K562 (cell line): ENCODE data around the gene SURF6. TPM values are rescaled to one million over a fixed set of nuclear protein-coding genes. Genes with fewer than 3 reads are reported as not detected.

Source experiments
- CEBPG ChIP-seq, 3 experiments: fragments of 200-800 bp in 1 of 3; sonication (Bioruptor generic) in 1 of 3; sonication (generic) in 1 of 3; formaldehyde crosslinking in 1 of 3; IDR thresholded peaks in 2 of 3; conservative IDR thresholded peaks in 1 of 3; 2 replicates each; pipeline versions ENCODE4 v1.6.1 to v1.8.0; 2016 to 2022; ENCODE audit warnings: missing compliant biosample characterization in 2 of 3, missing genetic modification characterization in 2 of 3, mild to moderate bottlenecking in 1 of 3, missing genetic modification reagents in 1 of 3
- ELF4 ChIP-seq: fragments of 450-650 bp; formaldehyde crosslinking; IDR thresholded peaks from 2 replicates; pipeline ENCODE4 v1.4.0; 2022; ENCODE audit warnings: missing genetic modification characterization
- ETS2 ChIP-seq: IDR thresholded peaks from 2 replicates; pipeline ENCODE4 v1.6.1; 2016; ENCODE audit warnings: borderline replicate concordance, missing genetic modification characterization, mild to moderate bottlenecking, moderate library complexity, missing compliant biosample characterization; ENCODE audit not compliant: poor library complexity, severe bottlenecking
- FOXA3 ChIP-seq, 2 experiments: fragments of 450-650 bp in 1 of 2; sonication (generic) in 1 of 2; formaldehyde crosslinking; IDR thresholded peaks in 1 of 2; conservative IDR thresholded peaks in 1 of 2; 2 replicates each; pipeline versions ENCODE4 v1.4.0 to v1.8.0; 2020 to 2022; ENCODE audit warnings: mild to moderate bottlenecking in 2 of 2, missing genetic modification reagents in 1 of 2
- FOXP1 ChIP-seq: sonication (generic); formaldehyde crosslinking; IDR thresholded peaks from 2 replicates; pipeline ENCODE4 v1.8.0; 2022; ENCODE audit warnings: mild to moderate bottlenecking, missing genetic modification reagents
- GABPA ChIP-seq: fragments of 200-800 bp; sonication (Bioruptor generic); conservative IDR thresholded peaks from 2 replicates; pipeline ENCODE4 v1.6.1; 2016; ENCODE audit warnings: low read depth, missing genetic modification characterization, missing compliant biosample characterization
- GABPB2 ChIP-seq: fragments of 250-450 bp; sonication (Bioruptor Pico); conservative IDR thresholded peaks from 2 replicates; pipeline ENCODE4 v1.5.1; 2021; ENCODE audit warnings: mild to moderate bottlenecking
- HDAC1 ChIP-seq, 2 experiments: fragments of 450-650 bp; IDR thresholded peaks; 2 replicates each; pipeline ENCODE4 v1.6.1; 2016 to 2017; ENCODE audit warnings: inconsistent platforms in 1 of 2, mild to moderate bottlenecking in 1 of 2, moderate library complexity in 1 of 2
- ILF3 ChIP-seq: fragments of 450-650 bp; IDR thresholded peaks from 2 replicates; pipeline ENCODE4 v1.6.1; 2018; ENCODE audit warnings: antibody characterized with exemption, mild to moderate bottlenecking, moderate library complexity, borderline replicate concordance
- MTA1 ChIP-seq: fragments of 450-650 bp; IDR thresholded peaks from 2 replicates; pipeline ENCODE4 v1.6.1; 2017; ENCODE audit warnings: borderline replicate concordance
- OTX1 ChIP-seq: fragments of 450-650 bp; formaldehyde crosslinking; IDR thresholded peaks from 2 replicates; pipeline ENCODE4 v1.4.0; 2022; ENCODE audit warnings: mild to moderate bottlenecking
- ZNF431 ChIP-seq: sonication (generic); formaldehyde crosslinking; IDR thresholded peaks from 2 replicates; pipeline ENCODE4 v1.8.0; 2022; ENCODE audit warnings: mild to moderate bottlenecking, missing genetic modification reagents
- polyA plus RNA-seq, 8 experiments: library from polyadenylated mRNA; depleted of rRNA in 4 of 8; stranded (reverse) in 5 of 8; unstranded in 3 of 8; fragments of >200 nt; fragmentation: Nextera tagmentation in 2 of 8; fragmentation: Illumina TruSeq in 1 of 8; extraction: Ambion mirVana in 2 of 8; extraction: Trizol in 1 of 8; gene quantifications; 2 replicates each; pipeline versions ENCODE4 v1.2.1 to v1.2.3, GENCODE V29; 2011 to 2014; ENCODE audit warnings: inconsistent platforms in 1 of 8, missing spikeins in 1 of 8
- total RNA-seq, 7 experiments: library from RNA; depleted of rRNA in 6 of 7; stranded (reverse); fragments of >200 nt in 6 of 7; fragmentation: Illumina TruSeq in 2 of 7; extraction: Trizol in 2 of 7; gene quantifications; 2 replicates each; pipeline versions ENCODE4 v1.2.1 to v1.2.3, GENCODE V29; 2011 to 2021; ENCODE audit warnings: low replicate concordance in 1 of 7
- TF ChIP-seq, protein P1 (sequence below): sonication (generic); formaldehyde crosslinking; IDR thresholded peaks from 2 replicates; pipeline ENCODE4 v1.8.1; 2023; ENCODE audit warnings: missing genetic modification reagents, mild to moderate bottlenecking, borderline replicate concordance
- TF ChIP-seq, protein P2 (sequence below): sonication (generic); formaldehyde crosslinking; IDR thresholded peaks from 2 replicates; pipeline ENCODE4 v1.8.0; 2022; ENCODE audit warnings: mild to moderate bottlenecking, missing genetic modification reagents
- TF ChIP-seq, protein P3 (sequence below): IDR thresholded peaks from 3 replicates; pipeline ENCODE4 v1.6.1; 2011; ENCODE audit warnings: borderline replicate concordance, mild to moderate bottlenecking, moderate library complexity; ENCODE audit not compliant: insufficient read length; ENCODE audit errors: extremely low read depth

Gene SURF6
- total and polyA plus RNA-seq, 9 of the 15 experiments (the other 6 are each of a cell fraction or from before 2014, with no cell fraction given), result 1.4 to 68.3 (median 14.7) TPM

DNA sequence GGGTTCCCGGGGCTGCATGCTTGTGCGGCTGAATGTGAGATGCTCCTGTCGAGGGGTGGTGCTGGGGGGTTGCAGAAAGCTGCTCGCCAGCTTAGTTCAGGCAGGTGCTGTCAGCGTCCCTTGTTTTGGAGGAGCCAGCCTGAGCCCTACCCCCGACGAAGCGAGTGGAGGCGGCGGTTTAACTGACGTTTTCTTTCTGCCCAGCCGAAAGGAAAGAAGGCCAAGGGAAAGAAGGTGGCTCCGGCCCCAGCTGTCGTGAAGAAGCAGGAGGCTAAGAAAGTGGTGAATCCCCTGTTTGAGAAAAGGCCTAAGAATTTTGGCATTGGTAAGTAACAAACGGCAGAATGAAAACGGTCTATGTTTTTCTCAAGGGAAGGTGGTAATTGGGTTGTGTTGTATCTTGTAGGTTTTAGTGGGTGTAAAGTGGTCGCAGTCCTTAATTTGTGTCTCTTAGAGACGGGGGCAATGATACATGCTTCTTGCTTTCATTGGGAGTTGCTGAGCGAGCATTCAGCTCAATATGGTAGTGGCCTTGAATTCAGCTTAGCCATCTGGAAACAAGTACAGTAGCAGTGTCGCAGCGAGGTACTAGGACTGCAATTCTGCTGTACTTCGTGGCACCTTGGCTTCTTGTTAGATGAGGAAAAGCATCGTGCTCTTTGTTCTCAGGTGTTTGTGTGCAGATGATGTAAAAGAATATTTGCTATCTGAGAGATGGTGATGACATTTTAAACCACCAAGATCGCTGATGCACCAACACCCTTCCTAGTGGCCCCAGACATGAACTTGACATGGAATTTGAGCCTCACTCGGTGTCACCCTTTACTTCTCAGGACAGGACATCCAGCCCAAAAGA lies 13.0 kb upstream of the SURF6 start (continued):
- TF ChIP-seq, protein P1, sequence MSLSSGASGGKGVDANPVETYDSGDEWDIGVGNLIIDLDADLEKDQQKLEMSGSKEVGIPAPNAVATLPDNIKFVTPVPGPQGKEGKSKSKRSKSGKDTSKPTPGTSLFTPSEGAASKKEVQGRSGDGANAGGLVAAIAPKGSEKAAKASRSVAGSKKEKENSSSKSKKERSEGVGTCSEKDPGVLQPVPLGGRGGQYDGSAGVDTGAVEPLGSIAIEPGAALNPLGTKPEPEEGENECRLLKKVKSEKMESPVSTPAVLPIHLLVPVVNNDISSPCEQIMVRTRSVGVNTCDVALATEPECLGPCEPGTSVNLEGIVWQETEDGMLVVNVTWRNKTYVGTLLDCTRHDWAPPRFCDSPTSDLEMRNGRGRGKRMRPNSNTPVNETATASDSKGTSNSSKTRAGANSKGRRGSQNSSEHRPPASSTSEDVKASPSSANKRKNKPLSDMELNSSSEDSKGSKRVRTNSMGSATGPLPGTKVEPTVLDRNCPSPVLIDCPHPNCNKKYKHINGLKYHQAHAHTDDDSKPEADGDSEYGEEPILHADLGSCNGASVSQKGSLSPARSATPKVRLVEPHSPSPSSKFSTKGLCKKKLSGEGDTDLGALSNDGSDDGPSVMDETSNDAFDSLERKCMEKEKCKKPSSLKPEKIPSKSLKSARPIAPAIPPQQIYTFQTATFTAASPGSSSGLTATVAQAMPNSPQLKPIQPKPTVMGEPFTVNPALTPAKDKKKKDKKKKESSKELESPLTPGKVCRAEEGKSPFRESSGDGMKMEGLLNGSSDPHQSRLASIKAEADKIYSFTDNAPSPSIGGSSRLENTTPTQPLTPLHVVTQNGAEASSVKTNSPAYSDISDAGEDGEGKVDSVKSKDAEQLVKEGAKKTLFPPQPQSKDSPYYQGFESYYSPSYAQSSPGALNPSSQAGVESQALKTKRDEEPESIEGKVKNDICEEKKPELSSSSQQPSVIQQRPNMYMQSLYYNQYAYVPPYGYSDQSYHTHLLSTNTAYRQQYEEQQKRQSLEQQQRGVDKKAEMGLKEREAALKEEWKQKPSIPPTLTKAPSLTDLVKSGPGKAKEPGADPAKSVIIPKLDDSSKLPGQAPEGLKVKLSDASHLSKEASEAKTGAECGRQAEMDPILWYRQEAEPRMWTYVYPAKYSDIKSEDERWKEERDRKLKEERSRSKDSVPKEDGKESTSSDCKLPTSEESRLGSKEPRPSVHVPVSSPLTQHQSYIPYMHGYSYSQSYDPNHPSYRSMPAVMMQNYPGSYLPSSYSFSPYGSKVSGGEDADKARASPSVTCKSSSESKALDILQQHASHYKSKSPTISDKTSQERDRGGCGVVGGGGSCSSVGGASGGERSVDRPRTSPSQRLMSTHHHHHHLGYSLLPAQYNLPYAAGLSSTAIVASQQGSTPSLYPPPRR (CRISPR knock-in tag), result no peak
- TF ChIP-seq FOXA3 (CRISPR knock-in tag; conservative IDR thresholded peaks at IDR 0.05 in 1 of 2, IDR thresholded peaks at IDR 0.05 in 1 of 2) (peak in 1 of 2 experiments; percentile 41; a peak in 1 of 4 replicates), GABPB2 (CRISPR knock-in tag) (no peak), MTA1 (no peak), ILF3 (peak; percentile 51; the same call in 1 of the 2 replicates), HDAC1 (IDR thresholded peaks at IDR 0.05) (0 out of 4 replicates have a peak, but pooled peaks of 1 of the 2 experiments have one; percentile 8), FOXP1 (CRISPR knock-in tag) (peak; percentile 59; the same call in 1 of the 2 replicates), OTX1 (CRISPR knock-in tag) (0 out of 2 replicates have a peak, but pooled peaks have one; percentile 27), CEBPG (CRISPR knock-in tag; IDR thresholded peaks at IDR 0.05) (peak; percentile 37; the same call in 1 of the 2 replicates), CEBPG (tag; conservative IDR thresholded peaks at IDR 0.05 in 1 of 2, IDR thresholded peaks at IDR 0.05 in 1 of 2) (no peak), ZNF431 (no peak), GABPA (tag) (0 out of 2 replicates have a peak, but pooled peaks have one; percentile 1), ETS2 (no peak), ELF4 (CRISPR knock-in tag) (0 out of 2 replicates have a peak, but pooled peaks have one; percentile 63)
- TF ChIP-seq, protein P2, sequence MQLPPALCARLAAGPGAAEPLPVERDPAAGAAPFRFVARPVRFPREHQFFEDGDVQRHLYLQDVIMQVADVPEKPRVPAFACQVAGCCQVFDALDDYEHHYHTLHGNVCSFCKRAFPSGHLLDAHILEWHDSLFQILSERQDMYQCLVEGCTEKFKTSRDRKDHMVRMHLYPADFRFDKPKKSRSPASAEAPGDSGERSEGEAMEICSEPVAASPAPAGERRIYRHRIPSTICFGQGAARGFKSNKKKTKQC (CRISPR knock-in tag), result 0 out of 2 replicates have a peak, but pooled peaks have one; percentile 2
- TF ChIP-seq, protein P3, sequence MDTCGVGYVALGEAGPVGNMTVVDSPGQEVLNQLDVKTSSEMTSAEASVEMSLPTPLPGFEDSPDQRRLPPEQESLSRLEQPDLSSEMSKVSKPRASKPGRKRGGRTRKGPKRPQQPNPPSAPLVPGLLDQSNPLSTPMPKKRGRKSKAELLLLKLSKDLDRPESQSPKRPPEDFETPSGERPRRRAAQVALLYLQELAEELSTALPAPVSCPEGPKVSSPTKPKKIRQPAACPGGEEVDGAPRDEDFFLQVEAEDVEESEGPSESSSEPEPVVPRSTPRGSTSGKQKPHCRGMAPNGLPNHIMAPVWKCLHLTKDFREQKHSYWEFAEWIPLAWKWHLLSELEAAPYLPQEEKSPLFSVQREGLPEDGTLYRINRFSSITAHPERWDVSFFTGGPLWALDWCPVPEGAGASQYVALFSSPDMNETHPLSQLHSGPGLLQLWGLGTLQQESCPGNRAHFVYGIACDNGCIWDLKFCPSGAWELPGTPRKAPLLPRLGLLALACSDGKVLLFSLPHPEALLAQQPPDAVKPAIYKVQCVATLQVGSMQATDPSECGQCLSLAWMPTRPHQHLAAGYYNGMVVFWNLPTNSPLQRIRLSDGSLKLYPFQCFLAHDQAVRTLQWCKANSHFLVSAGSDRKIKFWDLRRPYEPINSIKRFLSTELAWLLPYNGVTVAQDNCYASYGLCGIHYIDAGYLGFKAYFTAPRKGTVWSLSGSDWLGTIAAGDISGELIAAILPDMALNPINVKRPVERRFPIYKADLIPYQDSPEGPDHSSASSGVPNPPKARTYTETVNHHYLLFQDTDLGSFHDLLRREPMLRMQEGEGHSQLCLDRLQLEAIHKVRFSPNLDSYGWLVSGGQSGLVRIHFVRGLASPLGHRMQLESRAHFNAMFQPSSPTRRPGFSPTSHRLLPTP, result no peak
